Omental fat pad (tissue), 4 donors: Measurements from ENCODE around the gene BTBD19. TPM values are rescaled to one million over a fixed set of nuclear protein-coding genes. Genes with fewer than 3 reads are reported as not detected.
A peak's percentile ranks its signal among the peaks of the same experiment; 100 is the strongest.
"Not testable (repeated sequence)": the region's sequence is repeated elsewhere in the genome, so short reads cannot be mapped to it uniquely, and the experiment has no call there.

Source experiments
- ATAC-seq: fragments of 150-250 bp; one replicate; pipeline ENCODE4 v1.9.1; 2016; ENCODE audit warnings: mild to moderate bottlenecking, moderate library complexity; ENCODE audit not compliant: low FRiP score
- DNase-seq: peaks from one replicate; pipeline ENCODE4 v3.0.0-alpha.2; 2019; ENCODE audit warnings: low spot score
- CTCF ChIP-seq, 3 donors: fragments of 450-650 bp; IDR thresholded peaks; one replicate each; pipeline ENCODE4 v1.5.1; 2016 to 2017; ENCODE audit warnings: antibody characterized with exemption in 3 of 3, mild to moderate bottlenecking in 3 of 3, moderate library complexity in 2 of 3
- total RNA-seq, 4 donors: library from RNA; depleted of rRNA; stranded (reverse); fragments of >200 nt; gene quantifications; one replicate each; pipeline ENCODE4 v1.1.0, GENCODE V29; 2016

The BTBD19 gene
- total RNA-seq, 4 donors from 2014 or later, result 7.5 to 29.8 (median 12.2) TPM

GRCh38 chr1:44806704-44807363 lies 1.5 kb upstream of the BTBD19 start, which contains the start of gene DYNLT4:
Gene DYNLT4 (minus strand): TSS chr1:44807351. CDS start chr1:44806668, 683 bp downstream.
- no peak for DNase-seq
- TF ChIP-seq CTCF (IDR thresholded peaks at IDR 0.05), result no peak
- ATAC-seq, result no peak

- ATAC-seq (peak; percentile 82), DNase-seq (peak; percentile 86)
- TF ChIP-seq CTCF (IDR thresholded peaks at IDR 0.05), result no peak
Observed at GRCh38 chr1:44807364-44808062, 810 bp upstream of the BTBD19 start.

- no peak for TF ChIP-seq CTCF (IDR thresholded peaks at IDR 0.05)
- no peak for ATAC-seq
- no peak for DNase-seq
Observed at GRCh38 chr1:44808938-44809917, 905 bp downstream of the BTBD19 start.

- DNase-seq (no peak), ATAC-seq (no peak)
- TF ChIP-seq CTCF (IDR thresholded peaks at IDR 0.05), result no peak
Observed at GRCh38 chr1:44810101-44810761, 1.9 kb downstream of the BTBD19 start.

- not testable (repeated sequence) for ATAC-seq, DNase-seq
Observed at GRCh38 chr1:44810762-44811105, 2.4 kb downstream of the BTBD19 start.

- no peak for TF ChIP-seq CTCF (IDR thresholded peaks at IDR 0.05)
- DNase-seq (no peak), ATAC-seq (no peak)
Observed at GRCh38 chr1:44811234-44811633, 2.9 kb downstream of the BTBD19 start.
